Measurements from ENCODE around the gene GALNT2. TPM values are rescaled to one million over a fixed set of nuclear protein-coding genes. Genes with fewer than 3 reads are reported as not detected.
A peak's percentile ranks its signal among the peaks of the same experiment; 100 is the strongest.

GALNT2 gene
- total RNA-seq, 2 donors from 2014 or later = 36.8 to 50.7 TPM

DNA sequence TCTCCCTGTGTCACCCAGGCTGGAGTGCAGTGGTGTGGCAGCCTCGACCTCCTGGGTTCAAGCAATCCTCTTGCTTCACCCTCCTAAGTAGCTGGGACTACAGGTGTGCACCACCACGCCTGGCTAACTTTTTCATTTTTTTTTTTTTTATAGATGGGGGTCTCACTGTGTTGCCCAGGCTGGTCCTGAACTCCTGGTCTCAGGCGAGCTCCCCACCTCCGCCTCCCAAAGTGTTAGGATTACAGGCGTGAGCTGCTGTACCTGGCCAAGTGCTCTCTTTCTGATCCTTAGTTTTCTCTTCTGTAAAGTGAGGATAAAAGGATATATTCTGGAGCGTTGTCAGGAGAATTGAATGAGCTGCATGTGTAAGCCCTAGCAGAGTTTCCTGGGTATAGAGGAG is 68.7 kb downstream of the GALNT2 start:
- ATAC-seq = no peak
- DNase-seq = no peak
- intact Hi-C loops (cut with DNase I) = no loop called here

GRCh38 chr1:230136453-230137336 is 69.7 kb downstream of the GALNT2 start:
- peak; percentile 27 to 58 for ATAC-seq
- intact Hi-C loops (cut with DNase I) = no loop called here
- no peak for DNase-seq

DNA sequence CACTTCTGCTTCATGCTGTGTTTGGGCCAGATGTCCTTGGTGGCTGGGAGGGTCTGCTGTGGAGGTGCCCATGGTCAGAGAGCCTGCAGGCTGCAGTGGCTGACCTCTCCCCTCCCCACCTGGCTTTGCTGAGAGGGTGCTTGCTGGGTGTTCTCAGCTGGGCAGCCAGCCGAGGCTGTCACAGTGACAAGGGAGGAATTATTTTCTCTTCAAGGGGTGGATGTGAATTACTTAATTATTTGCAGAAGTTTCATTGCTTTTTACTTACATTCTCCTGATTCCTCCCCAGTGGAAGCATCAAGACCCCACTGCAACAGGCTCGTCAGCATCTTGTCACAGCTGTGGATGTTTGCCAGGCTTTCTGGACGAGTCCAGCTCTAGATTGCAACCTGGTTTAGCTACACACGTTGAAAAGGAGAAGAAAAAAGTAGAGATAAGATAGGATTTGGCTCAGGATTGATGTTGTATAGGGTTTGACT is 70.3 kb downstream of the GALNT2 start:
- ATAC-seq (peak; percentile 11 to 35), DNase-seq (no peak)
- intact Hi-C loops (cut with DNase I) = no loop called here

DNA sequence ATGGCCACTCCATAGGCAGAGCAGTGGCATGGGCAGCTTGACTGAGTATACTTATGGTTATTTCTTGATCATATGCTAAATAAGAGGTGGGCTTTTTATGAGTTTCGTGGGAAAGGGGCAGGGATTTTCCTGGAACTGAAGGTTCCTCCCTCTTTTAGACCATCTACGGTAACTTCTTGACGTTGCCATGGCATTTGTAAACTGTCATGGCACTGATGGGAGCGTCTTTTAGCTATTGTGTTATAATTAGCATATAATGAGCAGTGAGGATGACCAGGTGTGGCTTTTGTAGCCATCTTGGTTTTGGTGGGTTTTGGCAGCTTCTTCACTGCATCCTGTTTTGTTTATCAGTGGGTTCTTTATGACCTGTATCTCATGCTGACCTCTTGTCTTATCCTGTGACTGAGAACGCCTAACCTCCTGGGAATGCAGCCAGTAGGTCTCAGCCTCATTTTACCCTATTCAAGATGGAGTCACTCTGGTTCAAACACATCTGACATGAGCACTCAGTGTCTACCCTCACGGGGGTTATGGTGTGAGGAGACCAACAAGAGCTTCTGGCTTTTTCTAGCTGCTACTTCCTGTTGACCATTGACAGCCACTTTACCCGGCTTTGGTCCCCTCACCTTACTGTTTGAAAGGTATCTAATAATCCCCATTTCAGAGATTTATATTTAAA is 71.7 kb downstream of the GALNT2 start:
- no peak for DNase-seq
- ATAC-seq = no peak
- intact Hi-C loops (cut with DNase I) = no loop called here

GRCh38 chr1:230139315-230139714 is 72.3 kb downstream of the GALNT2 start:
- intact Hi-C loops (cut with DNase I) = no loop called here
- no peak for DNase-seq
- no peak for ATAC-seq

GRCh38 chr1:230139741-230140140 is 72.7 kb downstream of the GALNT2 start:
- DNase-seq = no peak
- ATAC-seq = no peak
- intact Hi-C loops (cut with DNase I) = no loop called here

- intact Hi-C loops (cut with DNase I) = no loop called here
- DNase-seq = peak; percentile 56
- peak; percentile 28 to 48 for ATAC-seq
Observed at GRCh38 chr1:230140221-230141020, 73.4 kb downstream of the GALNT2 start.

DNA sequence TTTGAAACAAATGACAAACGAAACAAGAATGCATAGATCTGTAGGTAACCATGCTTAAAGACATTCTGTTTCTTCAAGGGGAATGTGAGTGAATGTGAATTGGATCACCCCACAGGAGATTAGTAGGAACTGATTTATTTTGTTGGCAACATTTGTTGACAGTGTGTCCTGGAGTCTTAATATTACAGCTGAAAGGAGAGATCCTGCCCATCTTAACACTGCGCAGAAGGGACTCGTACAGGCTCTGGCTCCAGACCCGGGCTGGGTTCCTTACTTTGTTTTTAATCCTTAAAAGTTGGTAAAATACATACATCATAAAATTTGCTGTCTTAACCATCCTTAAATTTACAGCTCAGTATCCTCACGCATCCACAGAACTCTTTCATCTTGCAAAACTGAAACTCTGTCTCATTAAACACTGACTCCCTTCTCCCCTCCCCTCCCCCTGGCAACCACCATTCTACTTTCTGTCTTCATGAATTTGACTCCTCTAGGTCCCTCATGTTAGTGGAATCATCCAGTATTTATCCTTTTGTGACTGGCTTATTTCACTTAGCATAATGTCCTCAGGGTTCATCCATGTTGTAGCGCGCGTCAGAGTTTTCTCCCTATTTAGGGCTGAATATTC is 74.1 kb downstream of the GALNT2 start:
- ATAC-seq (no peak), DNase-seq (no peak)
- intact Hi-C loops (cut with DNase I) = no loop called here

DNA sequence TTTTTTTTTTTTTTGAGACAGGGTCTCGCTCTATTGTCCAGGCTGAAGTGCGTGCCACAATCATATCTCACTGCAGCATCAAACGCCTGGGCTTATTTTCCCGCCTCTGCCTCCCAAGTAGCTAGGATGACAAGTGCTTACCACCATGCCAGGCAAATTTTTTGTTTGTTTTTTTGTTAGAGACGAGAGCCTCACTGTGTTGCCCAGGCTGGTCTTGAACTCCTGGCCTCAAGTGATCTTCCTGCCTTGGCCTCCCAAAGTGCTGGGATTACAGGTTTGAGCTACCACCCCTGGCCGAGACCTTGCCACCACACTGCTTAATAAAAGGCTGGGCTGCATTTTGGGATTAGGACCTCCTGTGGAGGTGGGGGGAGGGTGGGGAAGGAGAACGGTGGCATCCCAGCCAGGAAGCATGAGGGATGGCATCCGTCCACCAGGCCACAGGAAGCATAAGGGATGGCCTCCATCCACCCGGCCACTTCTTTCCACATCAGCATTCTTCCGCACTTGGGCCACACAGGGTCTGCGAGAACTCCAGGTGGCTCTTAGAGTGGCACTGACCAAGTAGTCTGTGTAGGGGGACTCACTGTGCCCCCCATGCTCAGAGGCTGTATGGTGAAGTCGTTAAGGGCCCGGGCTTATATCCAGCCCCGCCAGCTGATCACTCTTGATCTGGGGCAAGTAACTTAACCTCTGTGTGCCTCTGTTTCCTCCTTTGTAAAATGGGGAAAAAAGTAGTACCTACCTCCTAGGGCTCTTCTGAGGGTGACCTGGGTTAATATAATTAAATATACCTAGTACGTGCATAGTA is 75.0 kb downstream of the GALNT2 start:
- intact Hi-C loops (cut with DNase I) = no loop called here
- ATAC-seq (no peak), DNase-seq (no peak)

GRCh38 chr1:230142608-230143210 is 75.7 kb downstream of the GALNT2 start:
- DNase-seq (no peak), ATAC-seq (peak in 1 of 2 donors; percentile 9)
- intact Hi-C loops (cut with DNase I) = no loop called here

DNA sequence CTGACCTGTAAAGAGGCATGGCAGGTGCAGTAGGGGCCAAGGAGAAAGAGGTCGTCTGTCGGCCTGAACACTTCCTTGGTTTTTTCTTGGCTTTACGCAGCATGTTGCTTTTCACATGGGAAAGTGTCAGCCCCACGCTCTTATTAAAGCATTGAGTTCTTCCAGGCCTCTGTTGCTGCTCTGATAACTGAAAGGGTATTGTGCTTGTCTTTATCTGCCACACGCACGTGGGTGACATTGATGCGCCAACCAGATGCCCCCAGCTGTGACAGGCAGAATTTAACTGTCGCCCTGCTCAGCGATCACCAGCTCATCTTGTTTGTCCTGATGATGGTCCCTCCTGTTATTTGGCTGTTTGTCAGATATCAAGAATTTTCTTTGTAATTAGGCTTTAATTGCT is 76.5 kb downstream of the GALNT2 start:
- intact Hi-C loops (cut with DNase I) = no loop called here
- ATAC-seq = peak; percentile 3 to 36
- DNase-seq = no peak

DNA sequence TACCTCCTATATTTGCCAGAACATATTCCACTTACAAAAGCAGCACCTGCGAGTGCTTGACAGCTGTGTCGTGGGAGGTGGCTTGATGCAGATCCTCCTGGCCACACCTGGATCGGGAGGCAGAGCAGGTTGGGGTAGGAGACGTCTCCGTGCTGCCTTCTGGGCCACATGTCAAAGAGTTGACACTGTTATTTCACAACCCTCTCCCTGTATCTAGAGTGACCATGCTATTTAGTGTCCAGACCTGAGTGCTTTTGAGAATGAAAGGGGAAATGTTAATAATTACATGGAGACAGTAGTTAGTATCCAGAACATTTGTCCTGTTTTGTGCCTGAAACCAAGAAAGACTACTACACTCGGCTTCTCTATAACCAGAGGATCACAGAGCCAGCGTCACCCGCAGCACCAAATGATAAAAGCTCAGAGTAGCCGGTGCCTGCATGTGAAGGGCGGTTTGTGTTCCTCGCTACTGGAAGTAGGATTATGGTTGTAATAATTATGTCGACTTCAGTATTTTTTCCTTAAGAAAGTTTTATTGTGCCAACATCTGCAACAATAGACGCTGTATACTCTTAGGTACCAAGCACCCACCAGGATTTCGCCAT is 77.1 kb downstream of the GALNT2 start:
- ATAC-seq (no peak), DNase-seq (no peak)
- intact Hi-C loops (cut with DNase I) = no loop called here

DNA sequence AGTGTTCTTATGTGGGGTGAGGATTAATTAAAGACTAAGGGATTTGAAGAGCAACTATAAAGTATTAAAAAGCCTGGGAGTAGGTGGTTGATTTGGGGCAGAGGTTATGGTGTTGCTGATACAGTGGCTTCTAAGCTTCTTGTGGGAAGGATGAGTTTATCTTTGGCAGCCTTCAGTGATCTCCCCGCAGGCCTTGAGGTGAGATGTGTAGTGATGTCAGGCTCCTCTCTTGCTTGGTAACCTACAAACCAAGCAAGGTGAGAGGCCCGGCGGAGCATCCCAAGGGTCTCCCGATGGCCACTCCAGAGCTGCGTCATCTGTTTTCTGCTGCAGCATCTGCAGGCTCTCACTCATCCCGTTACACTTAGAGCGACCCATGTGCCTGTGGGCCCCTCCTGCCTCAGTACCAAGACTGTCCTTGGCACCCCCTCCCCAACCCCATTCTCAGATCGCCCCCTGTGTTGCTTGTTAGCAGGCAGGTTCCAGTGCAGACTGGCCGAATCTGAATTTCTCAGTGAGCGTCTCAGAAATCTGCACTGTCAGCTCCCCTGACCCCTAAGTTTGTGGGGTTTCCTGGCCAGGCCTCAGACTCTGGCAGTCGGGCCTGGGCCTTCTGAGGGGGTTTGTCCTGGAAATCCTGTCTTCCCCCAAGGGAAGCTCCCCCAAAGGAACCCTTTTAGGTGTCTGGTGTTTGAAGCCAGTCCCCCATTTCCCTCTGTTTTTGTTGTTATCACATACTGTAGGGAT is 77.9 kb downstream of the GALNT2 start:
- ATAC-seq (no peak), DNase-seq (no peak)
- intact Hi-C loops (cut with DNase I) = no loop called here

- DNase-seq (no peak), ATAC-seq (no peak)
- intact Hi-C loops (cut with DNase I) = no loop called here
Observed at GRCh38 chr1:230145505-230145899, 78.5 kb downstream of the GALNT2 start.

GRCh38 chr1:230145953-230146476 is 79.0 kb downstream of the GALNT2 start:
- DNase-seq (no peak), ATAC-seq (peak in 1 of 2 donors; percentile 15)
- intact Hi-C loops (cut with DNase I) = no loop called here

DNA sequence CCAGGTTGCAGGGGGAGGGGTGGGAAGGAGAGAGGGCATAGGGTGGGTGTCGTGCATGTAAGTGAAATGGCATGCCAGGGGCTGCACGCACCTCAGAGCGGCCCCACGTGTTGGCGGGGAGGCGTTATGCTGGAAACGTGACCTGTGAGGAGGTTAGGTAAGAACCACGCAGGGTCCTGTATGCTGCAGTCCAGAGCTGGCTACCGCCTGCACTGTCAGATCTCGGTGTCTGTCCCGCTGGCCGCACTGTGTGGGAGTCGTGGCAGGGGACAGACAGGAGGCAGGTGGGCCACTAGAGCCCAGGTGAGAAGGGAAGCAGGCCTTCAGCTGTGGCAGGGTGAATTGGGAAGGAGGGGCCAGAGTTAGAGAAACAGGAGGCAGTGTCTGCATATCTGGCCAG is 79.7 kb downstream of the GALNT2 start:
- no peak for DNase-seq
- no peak for ATAC-seq
- intact Hi-C loops (cut with DNase I) = no loop called here
